HUES6 (cell line): ENCODE data around the gene ZNF141.
"Not testable (repeated sequence)": the region's sequence is repeated elsewhere in the genome, so short reads cannot be mapped to it uniquely, and the experiment has no call there.

Experiments
- H3K27ac ChIP-seq: 2 replicates; pipeline ENCODE4 v1.7.0; 2013; ENCODE audit warnings: low read depth, mild to moderate bottlenecking, low read length, inconsistent platforms
- H3K27me3 ChIP-seq: 2 replicates; pipeline ENCODE4 v1.6.1; 2013; ENCODE audit warnings: low read length; ENCODE audit not compliant: control insufficient read depth, insufficient read depth
- H3K36me3 ChIP-seq: 2 replicates; pipeline ENCODE4 v1.6.1; 2013; ENCODE audit warnings: low read length; ENCODE audit not compliant: control insufficient read depth, insufficient read depth
- H3K4me1 ChIP-seq: 2 replicates; pipeline ENCODE4 v1.6.1; 2013; ENCODE audit warnings: low read length; ENCODE audit not compliant: control insufficient read depth, insufficient read depth
- H3K4me3 ChIP-seq: 2 replicates; pipeline ENCODE4 v1.5.1; 2013; ENCODE audit warnings: low read depth, low read length
- H3K9ac ChIP-seq: one replicate; pipeline ENCODE4 v1.6.1; 2013; ENCODE audit warnings: mild to moderate bottlenecking, low read length
- H3K9me3 ChIP-seq: 2 replicates; pipeline ENCODE4 v1.6.1; 2013; ENCODE audit warnings: low read depth, low read length; ENCODE audit not compliant: control insufficient read depth, insufficient read depth

Gene ZNF141

GRCh38 chr4:337143-337931, at the start of gene ZNF141:
Gene ZNF141, plus strand, starts transcription at chr4:337814. Its CDS starts 170 bp downstream, at chr4:337984.
- Histone ChIP-seq H3K9me3 (peaks cover 22% of the 10 kb centered on the region; the same call in 1 of the 2 replicates), H3K36me3 (peaks cover 25% of the 10 kb centered on the region), H3K27me3 (peaks cover 19% of the 10 kb centered on the region), H3K27ac (peak within 1 kb of the TSS; percentile 61; the same call in 1 of the 2 replicates), H3K4me1 (no peaks in the 10 kb centered on the region), H3K4me3 (peak within 1 kb of the TSS; percentile 75), H3K9ac (peak within 1 kb of the TSS; percentile 92)

GRCh38 chr4:288891-289290, 48.7 kb upstream of the ZNF141 start:
- Histone ChIP-seq H3K27me3 (no peaks in the 10 kb centered on the region), H3K27ac (no peak overlapping the region), H3K9me3 (peaks cover 42% of the 10 kb centered on the region), H3K9ac (no peak overlapping the region), H3K36me3 (peaks cover 10% of the 10 kb centered on the region; the same call in 1 of the 2 replicates), H3K4me3 (no peak overlapping the region), H3K4me1 (no peaks in the 10 kb centered on the region)

GRCh38 chr4:294732-295131, 42.9 kb upstream of the ZNF141 start:
- Histone ChIP-seq H3K36me3 (peaks cover 9% of the 10 kb centered on the region; the same call in 1 of the 2 replicates), H3K4me3 (no peak overlapping the region), H3K9me3 (peaks cover 37% of the 10 kb centered on the region; the same call in 1 of the 2 replicates), H3K9ac (no peak overlapping the region), H3K27me3 (no peaks in the 10 kb centered on the region), H3K27ac (no peak overlapping the region), H3K4me1 (no peaks in the 10 kb centered on the region)

GRCh38 chr4:302381-302780, 35.2 kb upstream of the ZNF141 start:
- H3K9ac ChIP-seq = no peak overlapping the region
- peaks cover 23% of the 10 kb centered on the region; the same call in 1 of the 2 replicates for H3K9me3 ChIP-seq
- no peaks in the 10 kb centered on the region; the same call in 1 of the 2 replicates for H3K36me3 ChIP-seq
- H3K4me3 ChIP-seq = no peak overlapping the region
- H3K27me3 ChIP-seq = no peaks in the 10 kb centered on the region
- H3K4me1 ChIP-seq = no peaks in the 10 kb centered on the region
- no peak overlapping the region for H3K27ac ChIP-seq

- H3K4me3 ChIP-seq = peak overlapping the region; percentile 70
- H3K9me3 ChIP-seq = peaks cover 16% of the 10 kb centered on the region; the same call in 1 of the 2 replicates
- H3K9ac ChIP-seq = peak overlapping the region; percentile 61
- H3K27ac ChIP-seq, H3K27me3 ChIP-seq, H3K4me1 ChIP-seq, H3K36me3 ChIP-seq: not testable (repeated sequence)
These were observed 33.1 kb upstream of the ZNF141 start for GRCh38 chr4:304516-304915.

GRCh38 chr4:304969-305680, 32.5 kb upstream of the ZNF141 start, which contains the start of gene ZNF732:
Gene ZNF732, minus strand, starts transcription at chr4:305474. Its CDS starts 164 bp downstream, at chr4:305310.
- Histone ChIP-seq H3K9ac (peak within 1 kb of the TSS; percentile 61), H3K36me3 (no peaks in the 10 kb centered on the region; the same call in 1 of the 2 replicates), H3K4me1 (no peaks in the 10 kb centered on the region), H3K9me3 (peaks cover 16% of the 10 kb centered on the region; the same call in 1 of the 2 replicates), H3K27me3 (no peaks in the 10 kb centered on the region), H3K4me3 (peak within 1 kb of the TSS; percentile 70), H3K27ac (no peak within 1 kb of the TSS; the same call in 1 of the 2 replicates)

GRCh38 chr4:306551-306961, 31.1 kb upstream of the ZNF141 start:
- Histone ChIP-seq H3K27ac (no peak overlapping the region), H3K27me3 (no peaks in the 10 kb centered on the region), H3K9ac (no peak overlapping the region), H3K9me3 (peaks cover 20% of the 10 kb centered on the region), H3K4me1 (no peaks in the 10 kb centered on the region), H3K36me3 (no peaks in the 10 kb centered on the region; the same call in 1 of the 2 replicates), H3K4me3 (no peak overlapping the region)

GRCh38 chr4:309807-310206, 27.8 kb upstream of the ZNF141 start:
- Histone ChIP-seq H3K9me3 (peaks cover 22% of the 10 kb centered on the region), H3K4me1 (no peaks in the 10 kb centered on the region)

GRCh38 chr4:314296-314903, 23.2 kb upstream of the ZNF141 start:
- Histone ChIP-seq H3K4me3 (no peak overlapping the region), H3K36me3 (no peaks in the 10 kb centered on the region), H3K27ac (no peak overlapping the region), H3K4me1 (no peaks in the 10 kb centered on the region), H3K27me3 (no peaks in the 10 kb centered on the region), H3K9me3 (peaks cover 38% of the 10 kb centered on the region), H3K9ac (no peak overlapping the region)

More at GRCh38 chr4:309807-310206, 27.8 kb upstream of the ZNF141 start:
- Histone ChIP-seq H3K4me3 (no peak overlapping the region), H3K27ac (no peak overlapping the region), H3K36me3 (no peaks in the 10 kb centered on the region), H3K9ac (no peak overlapping the region), H3K27me3 (no peaks in the 10 kb centered on the region)

- H3K4me1 ChIP-seq = no peaks in the 10 kb centered on the region
- H3K9ac ChIP-seq = no peak overlapping the region
- H3K4me3 ChIP-seq = no peak overlapping the region
- peaks cover 22% of the 10 kb centered on the region for H3K9me3 ChIP-seq
- H3K27me3 ChIP-seq = no peaks in the 10 kb centered on the region
- no peak overlapping the region for H3K27ac ChIP-seq
- H3K36me3 ChIP-seq = no peaks in the 10 kb centered on the region
These were observed 8.9 kb upstream of the ZNF141 start for GRCh38 chr4:328729-329128.
